CD8-positive, alpha-beta memory T cell (primary cell): ENCODE measurements around the gene DNAH2. TPM values are rescaled to one million over a fixed set of nuclear protein-coding genes. Genes with fewer than 3 reads are reported as not detected.

Experiments used
- CTCF ChIA-PET: fragments of 350-600 bp; sonication (Branson Sonifier 250); formaldehyde crosslinking; loops from one replicate; lab custom pipeline; 2021; ENCODE audit warnings: antibody characterized with exemption; lab: Charles Lee
- POLR2A ChIA-PET: fragments of 350-600 bp; sonication (Branson Sonifier 250); formaldehyde crosslinking; loops from one replicate; lab custom pipeline; 2021; ENCODE audit warnings: antibody characterized with exemption; lab: Charles Lee
- DNase-seq, 5 donors: peaks; one replicate each; pipeline versions ENCODE4 v3.0.0 to v3.0.0-alpha.2; 2020 to 2022; ENCODE audit warnings: mixed read lengths in 1 of 5
- H3K27ac ChIP-seq: one replicate; pipeline ENCODE4 v1.7.0; 2013; ENCODE audit warnings: low read depth, mild to moderate bottlenecking, low read length, moderate library complexity
- H3K27me3 ChIP-seq: 2 replicates; pipeline ENCODE4 v1.7.0; 2013; ENCODE audit warnings: low read length, mild to moderate bottlenecking; ENCODE audit not compliant: insufficient read depth, poor library complexity, severe bottlenecking
- H3K36me3 ChIP-seq: 2 replicates; pipeline ENCODE4 v1.7.0; 2013; ENCODE audit warnings: mild to moderate bottlenecking, low read length, moderate library complexity; ENCODE audit not compliant: insufficient read depth
- H3K4me1 ChIP-seq: 2 replicates; pipeline ENCODE4 v1.7.0; 2013; ENCODE audit warnings: mild to moderate bottlenecking, low read length, moderate library complexity; ENCODE audit not compliant: insufficient read depth
- H3K4me3 ChIP-seq: 2 replicates; pipeline ENCODE4 v1.7.0; 2013; ENCODE audit warnings: mild to moderate bottlenecking, low read length
- H3K9me3 ChIP-seq: 2 replicates; pipeline ENCODE4 v1.7.0; 2013; ENCODE audit warnings: mild to moderate bottlenecking, low read length
- H3K27ac Mint-ChIP-seq, 8 donors: one replicate each; pipeline ENCODE4 v1.8.0; 2020 to 2021; ENCODE audit warnings: mixed read lengths in 8 of 8, mild to moderate bottlenecking in 6 of 8, inconsistent platforms in 3 of 8, moderate library complexity in 3 of 8
- H3K27me3 Mint-ChIP-seq, 2 donors: one replicate each; pipeline ENCODE4 v1.8.0; 2020 to 2021; ENCODE audit warnings: mixed read lengths in 2 of 2, mild to moderate bottlenecking in 1 of 2, moderate library complexity in 1 of 2
- H3K36me3 Mint-ChIP-seq, 3 donors: one replicate each; pipeline ENCODE4 v1.8.0; 2020 to 2021; ENCODE audit warnings: mixed read lengths in 3 of 3, inconsistent platforms in 1 of 3, mild to moderate bottlenecking in 1 of 3
- H3K4me1 Mint-ChIP-seq, 3 donors: one replicate each; pipeline ENCODE4 v1.8.0; 2020 to 2021; ENCODE audit warnings: mixed read lengths in 3 of 3, inconsistent platforms in 1 of 3, mild to moderate bottlenecking in 1 of 3
- H3K4me3 Mint-ChIP-seq, 7 donors: one replicate each; pipeline ENCODE4 v1.8.0; 2020 to 2021; ENCODE audit warnings: mixed read lengths in 7 of 7, mild to moderate bottlenecking in 6 of 7, moderate library complexity in 4 of 7, inconsistent platforms in 2 of 7
- H3K9me3 Mint-ChIP-seq, 5 donors: one replicate each; pipeline ENCODE4 v1.8.0; 2020 to 2022; ENCODE audit warnings: mixed read lengths in 5 of 5, mild to moderate bottlenecking in 3 of 5, moderate library complexity in 2 of 5, inconsistent platforms in 1 of 5
- polyA plus RNA-seq: library from polyadenylated mRNA; unstranded; fragments of 300-500 nt; fragmentation: Illumina TruSeq; gene quantifications from one replicate; pipeline ENCODE4 v1.2.3, GENCODE V29; 2021
- total RNA-seq, 2 experiments: library from RNA; stranded (reverse); gene quantifications; one replicate each; pipeline ENCODE4 v1.2.3, GENCODE V29; 2021

Gene DNAH2
- total and polyA plus RNA-seq, 3 experiments from 2014 or later = not detected

DNA sequence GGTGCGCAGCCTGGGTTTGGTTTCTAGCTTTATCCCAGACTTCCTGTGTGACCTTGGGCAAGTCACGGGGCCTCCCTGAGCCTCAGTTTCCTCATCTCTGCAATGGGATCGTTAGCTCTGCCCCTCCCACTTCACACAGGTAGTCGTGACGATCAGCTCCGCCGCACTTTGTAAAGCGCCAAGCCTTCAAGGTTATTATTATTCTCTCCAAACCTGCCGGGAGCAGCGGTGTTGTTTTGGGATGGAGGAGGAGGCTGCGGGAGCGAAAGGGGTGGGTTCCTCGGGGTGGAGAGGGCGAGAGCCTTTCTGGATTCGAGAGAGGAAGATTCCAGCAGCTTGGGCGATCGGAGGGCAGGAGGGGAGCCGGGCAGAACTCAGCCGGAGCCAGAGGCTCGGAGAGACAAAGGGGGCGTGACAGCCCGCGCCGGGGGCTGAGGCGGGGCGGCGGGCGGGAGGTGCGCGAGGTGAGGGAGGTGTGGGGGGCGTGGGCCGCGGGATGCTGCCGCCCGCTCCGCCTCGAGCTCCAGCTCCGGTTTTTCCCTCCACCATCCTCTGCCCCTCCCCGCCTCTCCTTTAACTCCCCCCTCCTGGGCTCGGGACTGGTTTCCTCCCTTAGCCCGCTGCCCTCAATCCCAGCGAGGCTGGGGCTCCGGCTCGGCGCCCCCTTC lies 12.8 kb upstream of the DNAH2 start, which contains the start of gene EFNB3:
TSS of gene EFNB3 (plus strand) at position 602 of the 668 bp plus-strand sequence. CDS start 397 bp downstream, outside the sequence.
- DNase-seq = no peak
- Histone ChIP-seq H3K9me3 (no peaks in the 10 kb centered on the region), H3K4me3 (no peak within 1 kb of the TSS), H3K27ac (no peak within 1 kb of the TSS), H3K4me1 (peaks cover 10% of the 10 kb centered on the region), H3K36me3 (no peaks in the 10 kb centered on the region), H3K27me3 (peaks cover 26% of the 10 kb centered on the region)
- POLR2A ChIA-PET = no interaction called here
- peak within 1 kb of the TSS; percentile 45 to 89 (median 76) for H3K4me3 Mint-ChIP-seq
- peaks cover 14 to 24% (median 23%) of the 10 kb centered on the region in 3 donors for H3K4me1 Mint-ChIP-seq
- peaks cover 38 to 63% of the 10 kb centered on the region in 2 donors for H3K27me3 Mint-ChIP-seq
- peaks cover 11 to 30% (median 27%) of the 10 kb centered on the region in 3 donors for H3K36me3 Mint-ChIP-seq
- H3K27ac Mint-ChIP-seq = peak within 1 kb of the TSS in 1 of 8 donors; percentile 29
- no peaks in the 10 kb centered on the region for H3K9me3 Mint-ChIP-seq
- CTCF ChIA-PET = interaction anchor here (0.9 to 1.1 kb wide), 2 partner anchors 16 to 650 kb away, joined by 3 read pairs; partner anchors contain the start of gene WRAP53

- peaks cover 18 to 31% (median 29%) of the 10 kb centered on the region in 3 donors for H3K4me1 Mint-ChIP-seq
- CTCF ChIA-PET = interaction anchor here (1.0 kb wide), 1 partner anchor 11 kb away, joined by 3 read pairs; no protein-coding TSS in a partner anchor
- H3K9me3 Mint-ChIP-seq = no peaks in the 10 kb centered on the region
- H3K9me3 ChIP-seq = no peaks in the 10 kb centered on the region
- no peaks in the 10 kb centered on the region for H3K36me3 ChIP-seq
- H3K4me3 Mint-ChIP-seq = peak overlapping the region in 6 of 7 donors; percentile 6 to 65 (median 50)
- H3K4me3 ChIP-seq = no peak overlapping the region
- H3K27me3 Mint-ChIP-seq = peaks cover 37 to 70% of the 10 kb centered on the region in 2 donors
- H3K27ac ChIP-seq = no peak overlapping the region
- POLR2A ChIA-PET = no interaction called here
- DNase-seq = no peak
- H3K4me1 ChIP-seq = peaks cover 16% of the 10 kb centered on the region
- peaks cover 26% of the 10 kb centered on the region for H3K27me3 ChIP-seq
- H3K27ac Mint-ChIP-seq = no peak overlapping the region
- peaks cover 6 to 25% (median 25%) of the 10 kb centered on the region in 3 donors for H3K36me3 Mint-ChIP-seq
Observed at GRCh38 chr17:7705269-7706255, 12.0 kb upstream of the DNAH2 start.

DNA sequence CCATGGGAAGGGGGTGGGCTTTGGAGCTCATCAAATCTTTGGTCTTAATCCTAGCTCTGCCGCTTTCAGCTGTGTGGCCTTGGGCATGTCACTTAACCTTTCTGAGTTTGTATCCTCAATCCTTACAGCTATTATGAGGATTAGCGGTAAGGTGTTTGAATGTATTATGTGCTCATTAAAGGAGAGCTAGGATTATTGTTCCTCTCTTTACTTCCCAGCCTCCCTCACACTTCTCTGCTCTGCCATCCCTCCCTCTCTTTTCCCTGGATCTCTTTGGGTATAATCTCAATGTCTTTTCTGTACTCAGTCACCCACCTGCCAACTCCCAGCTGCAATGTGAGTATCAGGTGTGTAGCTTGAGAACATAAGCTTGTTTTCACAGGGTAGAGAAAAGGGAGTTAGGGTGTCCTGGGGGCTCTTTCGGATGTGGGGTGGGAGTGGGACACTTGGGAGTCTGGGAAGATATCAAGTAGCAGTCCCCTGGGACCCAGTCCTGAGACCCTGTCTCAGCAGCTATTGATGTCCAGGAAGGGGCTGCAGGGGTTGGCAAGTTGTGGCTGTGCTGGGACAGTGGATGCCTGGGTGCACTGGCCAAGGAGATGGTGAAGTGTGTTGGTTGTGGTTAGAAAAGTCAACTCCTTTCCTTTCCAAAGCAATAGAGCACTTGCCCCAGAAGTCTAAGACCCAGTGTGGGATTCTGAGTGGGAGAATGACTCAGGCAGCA lies 10.8 kb upstream of the DNAH2 start:
- H3K4me3 ChIP-seq = no peak overlapping the region
- peaks cover 17% of the 10 kb centered on the region for H3K4me1 ChIP-seq
- H3K27me3 ChIP-seq = peaks cover 37% of the 10 kb centered on the region
- peak overlapping the region in 1 of 7 donors; percentile 25 for H3K4me3 Mint-ChIP-seq
- no peak for DNase-seq
- H3K9me3 ChIP-seq = no peaks in the 10 kb centered on the region
- peaks cover 3 to 15% (median 13%) of the 10 kb centered on the region in 3 donors for H3K36me3 Mint-ChIP-seq
- H3K27ac ChIP-seq = no peak overlapping the region
- ChIA-PET POLR2A (no interaction called here), CTCF (no interaction called here)
- H3K9me3 Mint-ChIP-seq = no peaks in the 10 kb centered on the region
- H3K27me3 Mint-ChIP-seq = peaks cover 41 to 80% of the 10 kb centered on the region in 2 donors
- H3K4me1 Mint-ChIP-seq = peaks cover 19 to 35% (median 33%) of the 10 kb centered on the region in 3 donors
- H3K36me3 ChIP-seq = no peaks in the 10 kb centered on the region
- peak overlapping the region in 2 of 8 donors; percentile 13 to 69 for H3K27ac Mint-ChIP-seq

DNA sequence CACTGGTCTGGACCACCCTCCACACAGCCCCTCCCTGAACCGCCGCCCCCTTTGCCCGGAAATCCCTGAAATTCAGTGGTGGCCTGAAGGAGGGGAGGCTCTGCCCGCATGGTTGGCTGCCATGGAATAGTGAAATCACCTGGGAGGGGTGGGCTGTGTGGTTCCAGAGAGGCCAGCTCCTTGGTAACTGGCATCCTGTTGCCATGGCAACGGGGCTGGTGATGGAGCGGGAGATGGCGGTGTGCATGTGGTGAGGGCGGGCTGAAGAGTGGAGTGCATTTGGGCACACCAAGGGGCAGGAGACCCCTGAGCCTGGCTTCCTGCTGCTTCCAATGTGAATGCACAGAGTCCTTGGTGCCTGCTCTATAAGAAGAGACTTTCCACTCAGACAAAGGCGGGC lies 10.1 kb upstream of the DNAH2 start:
- no peak overlapping the region for H3K27ac ChIP-seq
- DNase-seq = no peak
- ChIA-PET POLR2A (no interaction called here), CTCF (no interaction called here)
- Mint-ChIP-seq H3K36me3 (peaks cover 3 to 11% (median 6%) of the 10 kb centered on the region in 3 donors), H3K27ac (no peak overlapping the region), H3K4me3 (no peak overlapping the region), H3K4me1 (peaks cover 19 to 35% (median 33%) of the 10 kb centered on the region in 3 donors), H3K9me3 (no peaks in the 10 kb centered on the region), H3K27me3 (peaks cover 41 to 80% of the 10 kb centered on the region in 2 donors)
- peaks cover 17% of the 10 kb centered on the region for H3K4me1 ChIP-seq
- no peak overlapping the region for H3K4me3 ChIP-seq
- H3K27me3 ChIP-seq = peaks cover 37% of the 10 kb centered on the region
- no peaks in the 10 kb centered on the region for H3K36me3 ChIP-seq
- H3K9me3 ChIP-seq = no peaks in the 10 kb centered on the region

- no peak overlapping the region for H3K4me3 ChIP-seq
- peaks cover 19 to 35% (median 33%) of the 10 kb centered on the region in 3 donors for H3K4me1 Mint-ChIP-seq
- H3K36me3 ChIP-seq = no peaks in the 10 kb centered on the region
- ChIA-PET CTCF (no interaction called here), POLR2A (no interaction called here)
- peaks cover 0 to 2% (median 0%) of the 10 kb centered on the region in 5 donors for H3K9me3 Mint-ChIP-seq
- peaks cover 37% of the 10 kb centered on the region for H3K27me3 ChIP-seq
- peaks cover 45 to 80% of the 10 kb centered on the region in 2 donors for H3K27me3 Mint-ChIP-seq
- no peaks in the 10 kb centered on the region for H3K9me3 ChIP-seq
- no peak overlapping the region for H3K4me3 Mint-ChIP-seq
- no peak for DNase-seq
- H3K4me1 ChIP-seq = peaks cover 17% of the 10 kb centered on the region
- peaks cover 0 to 5% (median 3%) of the 10 kb centered on the region in 3 donors for H3K36me3 Mint-ChIP-seq
- no peak overlapping the region for H3K27ac ChIP-seq
- no peak overlapping the region for H3K27ac Mint-ChIP-seq
Observed at GRCh38 chr17:7707858-7708750, 9.4 kb upstream of the DNAH2 start.

- Mint-ChIP-seq H3K27ac (no peak overlapping the region), H3K36me3 (peaks cover 0 to 3% (median 0%) of the 10 kb centered on the region in 3 donors), H3K4me1 (peaks cover 17 to 34% (median 25%) of the 10 kb centered on the region in 3 donors), H3K9me3 (peaks cover 0 to 2% (median 0%) of the 10 kb centered on the region in 5 donors), H3K27me3 (peaks cover 46 to 79% of the 10 kb centered on the region in 2 donors), H3K4me3 (no peak overlapping the region)
- ChIA-PET POLR2A (no interaction called here), CTCF (no interaction called here)
- peaks cover 15% of the 10 kb centered on the region for H3K4me1 ChIP-seq
- H3K9me3 ChIP-seq = no peaks in the 10 kb centered on the region
- peaks cover 39% of the 10 kb centered on the region for H3K27me3 ChIP-seq
- no peak overlapping the region for H3K27ac ChIP-seq
- no peak overlapping the region for H3K4me3 ChIP-seq
- no peak for DNase-seq
- H3K36me3 ChIP-seq = no peaks in the 10 kb centered on the region
Observed at GRCh38 chr17:7709031-7709430, 8.5 kb upstream of the DNAH2 start.
